ENCODE results near the gene NPPC. TPM values are rescaled to one million over a fixed set of nuclear protein-coding genes. Genes with fewer than 3 reads are reported as not detected.
A peak's percentile ranks its signal among the peaks of the same experiment; 100 is the strongest.
"Not testable (repeated sequence)": the region's sequence is repeated elsewhere in the genome, so short reads cannot be mapped to it uniquely, and the experiment has no call there.

Gene NPPC
- total RNA-seq, 1 donor from 2014 or later, result not detected

DNA sequence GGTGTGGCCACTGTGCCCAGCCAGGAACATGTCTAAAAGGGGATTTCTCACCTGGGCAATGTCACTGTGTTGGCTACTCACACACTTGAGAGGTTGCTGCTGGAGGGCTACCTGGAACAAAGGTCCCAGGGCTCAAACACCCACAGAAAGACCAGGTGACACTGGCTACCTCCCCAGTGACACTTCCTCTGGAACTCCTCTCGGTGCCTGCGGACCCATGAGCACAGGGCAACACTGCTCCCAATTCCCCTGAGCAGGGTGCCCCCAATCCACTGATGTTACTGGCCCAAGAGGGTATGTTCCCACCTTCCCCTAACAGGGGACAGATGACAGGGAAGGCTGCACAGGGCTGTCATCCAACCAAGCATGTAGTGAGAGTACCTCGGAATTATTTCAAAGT lies 5.8 kb downstream of the NPPC start:
- no peak for DNase-seq (ENCODE audit: low spot score)

- DNase-seq (ENCODE audit: low spot score), result no peak
These were observed 6.7 kb downstream of the NPPC start for GRCh38 chr2:231919341-231920035.

GRCh38 chr2:231918501-231919330 lies 7.5 kb downstream of the NPPC start:
- DNase-seq (ENCODE audit: low spot score), result no peak

GRCh38 chr2:231917280-231918066 lies 8.7 kb downstream of the NPPC start:
- DNase-seq (ENCODE audit: low spot score), result no peak

DNA sequence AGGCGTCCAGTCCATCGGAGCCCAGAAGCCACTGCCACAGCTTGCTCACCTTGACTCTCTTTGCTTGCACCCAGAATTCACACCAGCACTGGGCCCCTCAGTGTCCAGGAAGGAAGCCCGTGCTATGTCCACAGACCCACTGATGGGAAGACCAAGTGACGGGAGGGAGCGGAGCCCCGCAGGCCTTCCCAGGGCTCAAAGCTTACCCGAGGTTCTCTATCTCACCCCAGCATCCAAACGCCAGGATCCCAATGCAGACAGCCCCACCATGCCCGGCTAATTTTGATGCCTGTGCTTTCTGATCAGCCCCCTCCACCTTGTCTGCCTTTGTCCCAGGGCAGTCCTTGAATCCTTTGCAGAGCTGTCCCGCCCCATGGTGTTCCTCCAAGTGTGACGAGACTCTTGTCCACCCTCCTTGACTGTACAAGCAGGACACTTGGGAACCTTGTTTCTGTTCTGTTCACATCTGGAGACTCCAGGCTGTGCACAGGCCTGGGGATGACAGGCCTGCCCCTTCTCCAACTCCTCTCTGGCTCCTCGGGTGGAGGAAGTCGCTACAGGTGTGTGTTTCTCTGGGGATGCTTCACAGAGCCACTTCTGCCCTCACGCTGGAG lies 12.0 kb downstream of the NPPC start:
- no peak for DNase-seq (ENCODE audit: low spot score)

- DNase-seq (ENCODE audit: low spot score), result no peak
These were observed 14.8 kb downstream of the NPPC start for GRCh38 chr2:231911381-231911780.

DNA sequence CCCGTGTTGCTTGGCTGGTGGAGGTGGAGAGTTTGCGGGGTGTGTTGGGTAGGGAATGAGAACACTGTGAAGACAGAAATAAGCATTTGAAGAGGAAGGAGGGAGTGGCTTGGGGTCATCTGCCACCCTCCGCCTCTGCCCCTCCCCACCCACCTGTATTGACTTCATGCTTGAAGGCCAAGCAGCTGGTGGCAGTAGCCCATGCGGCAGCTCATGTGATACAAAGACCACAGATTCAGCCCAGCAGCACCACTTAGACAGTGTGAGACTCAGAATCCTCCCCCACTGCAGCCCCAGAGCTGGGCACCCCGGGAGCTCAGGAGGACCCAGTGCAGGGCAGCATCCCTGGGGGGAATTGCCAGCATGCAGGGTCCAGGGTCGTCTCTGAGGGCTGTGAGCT lies 15.4 kb downstream of the NPPC start:
- no peak for DNase-seq (ENCODE audit: low spot score)

GRCh38 chr2:231910161-231910560 lies 16.0 kb downstream of the NPPC start:
- DNase-seq (ENCODE audit: low spot score), result not testable (repeated sequence)

- no peak for DNase-seq (ENCODE audit: low spot score)
These were observed 16.6 kb downstream of the NPPC start for GRCh38 chr2:231909631-231910030.

GRCh38 chr2:231908584-231908983 lies 17.6 kb downstream of the NPPC start:
- DNase-seq (ENCODE audit: low spot score), result no peak

DNA sequence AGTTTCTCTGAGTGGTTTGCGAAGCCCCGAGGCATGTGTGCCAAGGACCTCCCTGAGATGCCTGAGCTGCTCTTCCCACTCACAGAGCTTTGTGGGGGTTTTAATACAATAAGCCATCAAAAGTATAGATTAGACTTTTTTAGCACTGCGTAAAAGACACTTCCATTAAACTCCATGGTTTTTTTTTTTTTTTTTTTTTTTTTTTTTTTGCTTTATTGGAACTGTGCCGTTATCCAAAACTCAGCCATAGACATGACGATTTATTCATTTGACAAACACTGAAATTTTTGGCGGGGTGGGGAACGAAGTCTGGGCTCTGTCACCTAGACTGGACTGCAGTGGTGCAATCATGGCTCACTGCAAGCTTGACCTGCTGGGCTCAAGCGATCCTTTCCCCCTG lies 18.4 kb downstream of the NPPC start:
- DNase-seq (ENCODE audit: low spot score), result no peak

GRCh38 chr2:231905026-231905425 lies 21.2 kb downstream of the NPPC start:
- DNase-seq (ENCODE audit: low spot score), result no peak

DNA sequence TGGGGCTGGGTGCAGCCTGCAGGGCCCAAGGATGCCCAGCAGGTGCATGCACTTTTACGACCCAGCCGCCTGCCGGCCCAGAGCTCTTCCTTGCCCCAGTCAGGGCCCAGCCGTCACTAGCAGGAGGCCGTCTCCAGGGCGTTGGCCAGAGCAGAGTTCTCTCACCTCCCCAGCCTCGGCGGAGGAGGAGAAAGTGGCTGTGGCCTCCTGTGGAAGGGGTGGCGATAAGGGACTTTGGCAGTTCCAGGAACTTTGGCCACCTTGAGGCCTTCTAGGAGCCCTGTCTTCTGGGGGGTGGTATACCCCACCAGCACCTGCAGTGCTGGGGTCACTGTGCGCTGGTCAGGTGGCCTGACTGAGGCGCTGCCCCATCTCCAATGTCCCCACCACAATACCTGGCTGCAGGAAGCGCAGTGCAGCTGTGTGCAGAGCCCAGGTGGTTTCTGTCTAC lies 22.0 kb downstream of the NPPC start:
- DNase-seq (ENCODE audit: low spot score), result no peak

DNA sequence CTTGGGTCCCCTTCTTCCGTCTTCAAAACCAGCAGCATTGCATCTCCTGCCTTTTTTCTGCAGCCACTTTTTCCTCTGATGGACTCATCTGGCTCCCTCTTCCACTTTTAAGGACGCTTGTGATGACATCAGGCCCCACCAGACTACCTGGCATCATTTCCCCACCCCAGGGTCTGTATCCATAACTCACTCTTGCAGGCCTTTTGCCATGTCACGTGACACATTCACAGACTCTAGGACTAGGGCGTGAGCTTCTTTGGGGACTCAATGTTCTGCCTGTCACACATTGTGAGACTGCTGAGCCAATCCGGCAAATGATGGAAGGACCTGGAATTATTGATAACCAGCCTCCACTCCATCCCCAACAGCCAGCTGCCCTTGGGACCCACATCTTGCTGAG lies 23.6 kb downstream of the NPPC start:
- DNase-seq (ENCODE audit: low spot score), result no peak

DNA sequence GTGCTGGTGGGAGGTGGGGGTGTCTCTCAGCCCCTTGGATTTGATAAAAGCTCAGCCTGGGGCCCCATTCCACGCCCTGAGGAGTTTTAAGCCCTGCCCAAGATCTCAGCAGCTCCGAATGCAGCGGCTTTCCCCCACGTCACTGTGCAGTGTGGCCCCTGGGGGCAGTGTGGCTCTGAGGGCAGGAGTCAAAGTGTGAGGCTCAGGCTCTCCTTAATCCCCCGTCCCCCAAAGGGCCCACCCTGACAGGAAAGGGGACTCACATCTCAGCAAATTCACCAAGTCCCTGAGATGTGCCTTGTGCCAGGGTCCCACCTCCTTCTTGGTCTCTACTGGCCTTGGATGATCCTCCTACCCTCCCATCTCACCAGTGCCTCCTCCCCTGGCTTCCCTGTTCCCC lies 25.2 kb downstream of the NPPC start:
- no peak for DNase-seq (ENCODE audit: low spot score)

DNA sequence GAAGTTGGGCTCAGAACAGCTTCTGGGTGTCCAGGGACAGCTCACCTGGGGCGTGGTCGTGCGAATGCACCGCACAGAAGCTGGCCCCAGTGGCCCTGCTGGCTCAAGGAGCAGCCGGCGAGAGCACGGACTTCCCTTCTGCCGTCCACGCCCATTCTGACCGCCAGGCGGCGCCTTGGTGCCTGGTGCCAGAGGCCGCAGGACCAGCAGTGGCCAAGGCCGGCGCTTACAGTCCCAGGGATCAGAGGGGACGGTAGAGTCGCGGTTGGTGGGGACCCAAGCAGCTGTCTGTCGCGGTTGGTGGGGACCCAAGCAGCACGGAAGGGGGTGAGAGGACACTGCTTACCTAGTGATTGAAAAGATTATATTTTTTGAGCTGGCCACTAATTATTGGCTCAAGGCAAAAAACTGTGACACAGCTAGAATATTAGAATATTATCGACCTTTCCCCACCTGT lies 25.7 kb downstream of the NPPC start:
- DNase-seq (ENCODE audit: low spot score), result peak; percentile 76

DNA sequence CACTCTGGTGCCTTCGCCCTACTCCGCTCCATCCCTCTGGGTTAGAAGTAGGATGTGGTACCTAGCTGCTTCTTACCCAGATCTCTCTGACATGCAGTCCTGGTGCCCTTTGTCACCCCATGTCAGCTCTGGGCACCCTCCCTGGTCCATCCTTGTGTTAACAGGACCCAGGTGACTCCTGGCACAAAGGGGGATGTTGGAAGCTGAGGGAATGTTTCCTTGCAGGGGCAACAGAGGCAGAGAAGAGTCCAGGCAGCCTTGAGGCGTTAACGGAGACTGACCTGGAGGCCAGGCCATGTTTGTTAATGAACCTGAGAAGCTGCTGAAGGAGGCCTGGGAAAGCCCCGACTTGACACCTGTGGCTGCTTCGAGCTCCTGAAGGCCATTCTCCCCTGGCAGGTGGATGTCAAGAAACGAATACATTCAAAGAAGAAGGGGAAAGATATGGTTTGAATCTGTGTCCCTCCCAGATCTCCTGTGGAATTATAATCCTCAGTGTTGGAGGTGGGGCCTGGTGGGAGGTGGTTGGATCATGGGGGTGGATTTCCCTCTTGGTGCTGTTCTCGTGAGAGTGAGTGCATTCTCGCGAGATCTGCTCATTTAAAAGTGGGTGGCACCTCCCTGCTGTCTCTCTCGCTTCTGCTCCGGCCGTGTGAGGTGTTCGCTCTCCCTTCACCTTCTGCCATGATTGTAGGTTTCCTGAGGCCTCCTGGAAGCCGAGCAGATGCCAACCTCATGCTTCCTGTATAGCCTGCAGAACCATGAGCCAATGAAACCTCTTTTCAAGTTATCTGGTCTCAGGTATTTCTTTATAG lies 31.4 kb downstream of the NPPC start:
- DNase-seq (ENCODE audit: low spot score), result no peak

GRCh38 chr2:231891514-231891905 lies 34.7 kb downstream of the NPPC start:
- no peak for DNase-seq (ENCODE audit: low spot score)

DNA sequence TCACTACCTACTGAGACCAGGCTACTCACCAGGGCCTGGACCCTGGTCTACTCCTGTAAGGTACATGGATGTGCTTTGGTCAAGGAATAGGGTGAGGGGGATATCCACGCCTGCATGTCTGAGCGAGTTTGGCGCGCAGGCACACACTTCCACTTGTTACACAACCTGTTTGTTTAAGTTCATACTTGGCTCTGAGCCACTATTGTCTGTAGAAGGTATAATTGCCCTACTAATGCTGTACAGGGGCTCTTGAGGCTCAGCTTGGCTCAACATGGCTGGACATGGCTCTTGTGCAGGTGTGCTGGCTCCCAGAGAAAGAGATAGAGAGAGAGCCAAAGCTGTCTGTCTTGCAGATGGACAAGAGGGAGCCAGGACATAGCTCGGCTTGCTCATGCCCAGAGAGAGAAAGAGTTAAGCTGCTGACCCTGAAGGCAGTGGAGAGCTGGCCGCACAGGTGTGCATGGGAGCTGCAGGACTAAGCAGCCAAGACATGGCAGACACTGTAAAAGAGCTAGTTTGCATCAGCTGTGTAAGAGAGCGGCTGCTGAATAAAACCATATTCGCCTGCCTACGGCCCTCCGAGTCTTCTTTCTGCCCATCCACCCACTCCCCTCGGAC lies 35.2 kb downstream of the NPPC start:
- DNase-seq (ENCODE audit: low spot score), result no peak

DNA sequence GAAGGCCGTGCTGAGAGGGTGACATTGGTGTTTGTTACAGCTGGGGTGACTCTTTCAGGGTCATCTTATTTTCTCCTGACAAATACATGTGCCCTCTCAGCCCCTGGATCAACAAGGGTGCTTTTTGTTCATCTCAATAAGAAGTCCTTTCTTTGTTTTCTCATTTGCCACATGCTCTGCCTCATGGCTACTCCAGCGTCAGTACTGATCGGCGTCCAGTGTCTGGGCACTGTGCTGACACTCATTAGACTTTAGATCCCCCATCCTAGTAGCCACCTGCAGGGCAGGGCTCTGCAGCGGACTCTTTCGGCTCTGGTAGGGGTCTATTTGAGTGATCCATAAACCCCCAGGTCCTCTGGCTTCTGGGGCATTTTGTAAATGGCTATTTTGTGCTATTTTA lies 38.4 kb downstream of the NPPC start:
- no peak for DNase-seq (ENCODE audit: low spot score)
